Loucy (cell line): Measurements from ENCODE around the gene SMDT1.

Experiments
- H2AFZ ChIP-seq: fragments of 200-600 bp; sonication (generic); 2 replicates; pipeline ENCODE4 v1.6.0; 2016; ENCODE audit warnings: antibody characterized with exemption, mild to moderate bottlenecking, low read length, moderate library complexity
- H3F3A ChIP-seq: fragments of 200-600 bp; 2 replicates; pipeline ENCODE4 v1.6.0; 2016; ENCODE audit warnings: antibody characterized with exemption, low read depth, mild to moderate bottlenecking
- H3K27me3 ChIP-seq: fragments of 200-600 bp; sonication (generic); 2 replicates; pipeline ENCODE4 v1.6.1; 2014; ENCODE audit warnings: low read length, mild to moderate bottlenecking; ENCODE audit not compliant: insufficient read depth, poor library complexity, severe bottlenecking
- H3K36me3 ChIP-seq: fragments of 200-600 bp; sonication (generic); 2 replicates; pipeline ENCODE4 v1.6.1; 2016; ENCODE audit warnings: low read length; ENCODE audit not compliant: insufficient read depth
- H3K4me1 ChIP-seq: fragments of 200-600 bp; sonication (generic); 2 replicates; pipeline ENCODE4 v1.5.1; 2014; ENCODE audit warnings: low read length, mild to moderate bottlenecking; ENCODE audit not compliant: insufficient read depth, poor library complexity, severe bottlenecking
- H3K4me2 ChIP-seq: fragments of 200-600 bp; sonication (generic); 2 replicates; pipeline ENCODE4 v1.6.0; 2014; ENCODE audit warnings: antibody characterized with exemption, low read length, low read depth, mild to moderate bottlenecking; ENCODE audit not compliant: poor library complexity, severe bottlenecking
- H3K4me3 ChIP-seq: fragments of 200-600 bp; sonication (generic); 2 replicates; pipeline ENCODE4 v1.5.1; 2014; ENCODE audit warnings: low read length, mild to moderate bottlenecking, mixed read lengths; ENCODE audit not compliant: poor library complexity, severe bottlenecking
- H3K79me2 ChIP-seq: fragments of 200-600 bp; sonication (generic); 2 replicates; pipeline ENCODE4 v1.6.1; 2014; ENCODE audit warnings: low read length; ENCODE audit not compliant: insufficient read depth
- H3K9ac ChIP-seq: fragments of 200-600 bp; sonication (generic); 2 replicates; pipeline ENCODE4 v1.6.0; 2014; ENCODE audit warnings: mild to moderate bottlenecking, low read depth, low read length, moderate library complexity; ENCODE audit not compliant: poor library complexity, severe bottlenecking
- H3K9me2 ChIP-seq: fragments of 200-600 bp; sonication (generic); replicated peaks from 2 replicates; pipeline ENCODE4 v1.6.1; 2016; ENCODE audit warnings: low read depth, low read length, mixed read lengths
- H3K9me3 ChIP-seq: fragments of 200-600 bp; sonication (generic); 2 replicates; pipeline ENCODE4 v1.6.1; 2014; ENCODE audit warnings: mild to moderate bottlenecking, antibody characterized with exemption, low read length, low read depth; ENCODE audit not compliant: insufficient read depth
- H4K20me1 ChIP-seq: fragments of 200-600 bp; sonication (generic); 2 replicates; pipeline ENCODE4 v1.6.0; 2014; ENCODE audit warnings: antibody characterized with exemption, low read length, mild to moderate bottlenecking; ENCODE audit not compliant: insufficient read depth, poor library complexity, severe bottlenecking
- EZH2phosphoT487 ChIP-seq: fragments of 200-600 bp; IDR thresholded peaks from 2 replicates; pipeline ENCODE4 v1.6.1; 2018; ENCODE audit warnings: antibody characterized with exemption, mild to moderate bottlenecking, moderate library complexity, borderline replicate concordance
- TF ChIP-seq, protein P1 (sequence below): fragments of 200-600 bp; sonication (generic); conservative IDR thresholded peaks from 2 replicates; pipeline ENCODE4 v1.5.1; 2014; ENCODE audit warnings: mild to moderate bottlenecking, antibody characterized with exemption, low read length

SMDT1 gene

DNA sequence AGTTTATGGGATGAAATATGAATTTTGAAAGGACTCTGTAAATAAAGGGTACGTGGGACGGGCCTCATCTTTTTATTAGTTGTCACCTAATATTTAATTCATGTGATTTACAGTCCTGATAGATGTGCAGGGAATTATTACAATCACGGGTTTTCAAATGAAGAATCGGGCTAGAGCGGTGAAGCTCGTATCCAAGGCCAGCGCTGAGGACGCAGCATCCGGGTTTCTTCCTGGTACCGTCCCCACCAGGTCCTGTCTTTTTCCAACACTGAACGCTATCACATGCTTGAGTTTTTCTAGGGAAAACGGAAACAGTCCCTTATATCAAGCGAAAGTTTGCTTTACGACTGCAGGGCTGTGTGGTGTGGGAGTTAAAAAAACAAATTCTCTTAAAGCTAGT, 787 bp downstream of the SMDT1 start:
- Histone ChIP-seq H3K79me2 (peaks cover 42% of the 10 kb centered on the region), H3F3A (no peaks in the 10 kb centered on the region), H2AFZ (peak overlapping the region; percentile 95), H3K4me2 (peak overlapping the region; percentile 89), H3K4me3 (peak overlapping the region; percentile 97), H3K4me1 (peaks cover 24% of the 10 kb centered on the region), H3K27me3 (no peaks in the 10 kb centered on the region), H3K9me3 (no peaks in the 10 kb centered on the region), H4K20me1 (peaks cover 4% of the 10 kb centered on the region), H3K9ac (peak overlapping the region; percentile 89), H3K36me3 (peaks cover 21% of the 10 kb centered on the region; the same call in 1 of the 2 replicates), H3K9me2 (no peaks in the 10 kb centered on the region)
- TF ChIP-seq EZH2phosphoT487: no peak
- TF ChIP-seq, protein P1, sequence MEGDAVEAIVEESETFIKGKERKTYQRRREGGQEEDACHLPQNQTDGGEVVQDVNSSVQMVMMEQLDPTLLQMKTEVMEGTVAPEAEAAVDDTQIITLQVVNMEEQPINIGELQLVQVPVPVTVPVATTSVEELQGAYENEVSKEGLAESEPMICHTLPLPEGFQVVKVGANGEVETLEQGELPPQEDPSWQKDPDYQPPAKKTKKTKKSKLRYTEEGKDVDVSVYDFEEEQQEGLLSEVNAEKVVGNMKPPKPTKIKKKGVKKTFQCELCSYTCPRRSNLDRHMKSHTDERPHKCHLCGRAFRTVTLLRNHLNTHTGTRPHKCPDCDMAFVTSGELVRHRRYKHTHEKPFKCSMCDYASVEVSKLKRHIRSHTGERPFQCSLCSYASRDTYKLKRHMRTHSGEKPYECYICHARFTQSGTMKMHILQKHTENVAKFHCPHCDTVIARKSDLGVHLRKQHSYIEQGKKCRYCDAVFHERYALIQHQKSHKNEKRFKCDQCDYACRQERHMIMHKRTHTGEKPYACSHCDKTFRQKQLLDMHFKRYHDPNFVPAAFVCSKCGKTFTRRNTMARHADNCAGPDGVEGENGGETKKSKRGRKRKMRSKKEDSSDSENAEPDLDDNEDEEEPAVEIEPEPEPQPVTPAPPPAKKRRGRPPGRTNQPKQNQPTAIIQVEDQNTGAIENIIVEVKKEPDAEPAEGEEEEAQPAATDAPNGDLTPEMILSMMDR: no peak

- Histone ChIP-seq H3F3A (0 out of 2 replicates have a peak, but pooled peaks cover 9% of the 10 kb centered on the region), H3K9ac (no peak overlapping the region), H4K20me1 (peaks cover 11% of the 10 kb centered on the region), H3K9me3 (no peaks in the 10 kb centered on the region), H2AFZ (no peak overlapping the region), H3K36me3 (peaks cover 40% of the 10 kb centered on the region), H3K79me2 (peaks cover 64% of the 10 kb centered on the region), H3K4me1 (peaks cover 24% of the 10 kb centered on the region), H3K27me3 (no peaks in the 10 kb centered on the region), H3K4me2 (no peak overlapping the region), H3K4me3 (no peak overlapping the region), H3K9me2 (no peaks in the 10 kb centered on the region)
- TF ChIP-seq, protein P1: no peak
- no peak for TF ChIP-seq EZH2phosphoT487
Observed at GRCh38 chr22:42083119-42083518, 3.6 kb downstream of the SMDT1 start.

DNA sequence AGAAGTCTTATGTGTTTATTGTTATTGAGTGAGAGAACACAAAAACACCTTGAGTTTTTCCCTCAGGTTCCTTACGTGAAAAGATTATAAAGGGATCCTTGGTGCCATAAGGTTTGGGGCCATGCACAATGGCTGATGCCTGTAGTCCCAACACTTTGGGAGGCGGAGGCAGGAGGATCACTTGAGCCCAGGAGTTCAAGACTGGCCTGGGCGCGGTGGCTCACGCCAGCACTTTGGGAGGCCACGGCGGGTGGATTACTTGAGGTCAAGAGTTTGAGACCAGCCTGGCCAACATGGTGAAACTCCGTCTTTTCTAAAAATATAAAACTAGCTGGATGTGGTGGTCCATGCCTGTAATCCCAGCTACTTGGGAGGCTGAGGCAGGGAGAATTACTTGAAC, 5.4 kb downstream of the SMDT1 start:
- Histone ChIP-seq H3F3A (0 out of 2 replicates have a peak, but pooled peaks cover 9% of the 10 kb centered on the region), H3K9ac (no peak overlapping the region), H3K27me3 (no peaks in the 10 kb centered on the region), H3K79me2 (peaks cover 81% of the 10 kb centered on the region), H3K4me3 (no peak overlapping the region), H4K20me1 (peaks cover 23% of the 10 kb centered on the region), H3K4me2 (no peak overlapping the region), H3K9me2 (no peaks in the 10 kb centered on the region), H3K36me3 (peaks cover 40% of the 10 kb centered on the region), H3K9me3 (no peaks in the 10 kb centered on the region), H2AFZ (no peak overlapping the region), H3K4me1 (peaks cover 24% of the 10 kb centered on the region)
- no peak for TF ChIP-seq EZH2phosphoT487
- TF ChIP-seq, protein P1: no peak
